Upper lobe of left lung (tissue), 4 donors: ENCODE data around the gene TIMM44.

Experiments
- CTCF ChIP-seq, 6 experiments: fragments of 450-650 bp in 4 of 6; fragments of 200-600 bp in 2 of 6; sonication (generic) in 2 of 6; IDR thresholded peaks; one replicate each; pipeline ENCODE4 v1.5.1; 2016 to 2019; ENCODE audit warnings: antibody characterized with exemption in 6 of 6
- POLR2A ChIP-seq, 4 donors: fragments of 450-650 bp; IDR thresholded peaks; one replicate each; pipeline ENCODE4 v1.5.1; 2016 to 2017; ENCODE audit warnings: antibody characterized with exemption in 4 of 4, mild to moderate bottlenecking in 2 of 4
- POLR2AphosphoS5 ChIP-seq, 2 donors: sonication (generic); formaldehyde crosslinking; IDR thresholded peaks; one replicate each; pipeline ENCODE4 v1.5.1; 2017; ENCODE audit warnings: antibody characterized with exemption in 2 of 2

- TF ChIP-seq POLR2A (IDR thresholded peaks at IDR 0.05): no peak
- no peak for TF ChIP-seq CTCF (IDR thresholded peaks at IDR 0.05)
- TF ChIP-seq POLR2AphosphoS5 (IDR thresholded peaks at IDR 0.05): no peak
Measured at GRCh38 chr19:7931221-7932061, 12.0 kb downstream of the TIMM44 start.
